GM23338 (cell line): Measurements from ENCODE around the gene SUPT5H. TPM values are rescaled to one million over a fixed set of nuclear protein-coding genes. Genes with fewer than 3 reads are reported as not detected.

Experiments used
- ATAC-seq: fragments of 200-7000 bp; cut with Tn5 transposase; 3 replicates; pipeline ENCODE4 v1.9.1; 2020
- DNase-seq: peaks from one replicate; pipeline ENCODE4 v3.0.0-alpha.2; 2015; ENCODE audit warnings: low spot score
- H2AFZ ChIP-seq: fragments of 200-600 bp; sonication (generic); 2 replicates; pipeline ENCODE4 v1.8.0; 2016; ENCODE audit warnings: antibody characterized with exemption, mild to moderate bottlenecking, moderate library complexity
- H3F3A ChIP-seq: fragments of 200-600 bp; sonication (generic); replicated peaks from 2 replicates; pipeline ENCODE4 v1.8.0; 2017; ENCODE audit warnings: antibody characterized with exemption, mixed run types, low read depth
- H3K27ac ChIP-seq: fragments of 200-600 bp; sonication (generic); 2 replicates; pipeline ENCODE4 v1.6.1; 2016; ENCODE audit warnings: low read depth
- H3K27me3 ChIP-seq: fragments of 200-600 bp; sonication (generic); 2 replicates; pipeline ENCODE4 v1.8.0; 2016; ENCODE audit warnings: mild to moderate bottlenecking, mixed run types, moderate library complexity; ENCODE audit not compliant: insufficient read depth
- H3K36me3 ChIP-seq: fragments of 200-600 bp; sonication (generic); 2 replicates; pipeline ENCODE4 v1.8.0; 2016; ENCODE audit warnings: mild to moderate bottlenecking; ENCODE audit not compliant: insufficient read depth
- H3K4me1 ChIP-seq: fragments of 200-600 bp; sonication (generic); 2 replicates; pipeline ENCODE4 v1.8.0; 2016; ENCODE audit warnings: mild to moderate bottlenecking, moderate library complexity; ENCODE audit not compliant: insufficient read depth
- H3K4me2 ChIP-seq: fragments of 200-600 bp; sonication (generic); 2 replicates; pipeline ENCODE4 v1.7.1; 2017; ENCODE audit warnings: mixed run types
- H3K4me3 ChIP-seq: fragments of 200-600 bp; sonication (generic); 2 replicates; pipeline ENCODE4 v1.6.1; 2016; ENCODE audit warnings: mixed run types
- H3K79me2 ChIP-seq: fragments of 200-600 bp; sonication (generic); replicated peaks from 2 replicates; pipeline ENCODE4 v1.8.0; 2017; ENCODE audit warnings: mild to moderate bottlenecking; ENCODE audit not compliant: insufficient read depth
- H3K9me2 ChIP-seq: fragments of 200-600 bp; sonication (generic); 2 replicates; pipeline ENCODE4 v1.8.0; 2017; ENCODE audit not compliant: insufficient read depth
- H4K20me1 ChIP-seq: fragments of 200-600 bp; sonication (generic); replicated peaks from 2 replicates; pipeline ENCODE4 v1.8.0; 2017; ENCODE audit warnings: mild to moderate bottlenecking; ENCODE audit not compliant: insufficient read depth
- H3K27ac Mint-ChIP-seq: 2 replicates; pipeline ENCODE4 v1.8.0; 2020; ENCODE audit warnings: inconsistent platforms, mild to moderate bottlenecking, moderate library complexity, mixed read lengths
- H3K27me3 Mint-ChIP-seq: 3 replicates; pipeline ENCODE4 v1.8.0; 2022; ENCODE audit warnings: low read depth, mild to moderate bottlenecking, moderate library complexity, mixed read lengths, inconsistent platforms; ENCODE audit not compliant: insufficient read depth, poor library complexity
- H3K36me3 Mint-ChIP-seq: 3 replicates; pipeline ENCODE4 v1.8.0; 2021; ENCODE audit warnings: low read depth, mild to moderate bottlenecking, inconsistent platforms, moderate library complexity, mixed read lengths
- H3K4me1 Mint-ChIP-seq: 3 replicates; pipeline ENCODE4 v1.8.0; 2020; ENCODE audit warnings: mild to moderate bottlenecking, inconsistent platforms, mixed read lengths
- H3K4me3 Mint-ChIP-seq: 3 replicates; pipeline ENCODE4 v1.8.0; 2021; ENCODE audit warnings: moderate library complexity, mild to moderate bottlenecking, inconsistent platforms, mixed read lengths
- H3K9me3 Mint-ChIP-seq: 3 replicates; pipeline ENCODE4 v1.8.0; 2020; ENCODE audit warnings: moderate library complexity, mild to moderate bottlenecking, inconsistent platforms, mixed read lengths
- CREB1 ChIP-seq: fragments of 250-450 bp; sonication (Bioruptor Pico); IDR thresholded peaks from 2 replicates; pipeline ENCODE4 v1.5.0; 2020; ENCODE audit warnings: low read depth, mild to moderate bottlenecking, moderate library complexity
- CTCF ChIP-seq, 2 experiments: fragments of 200-600 bp in 1 of 2; sonication (generic) in 1 of 2; conservative IDR thresholded peaks; 2 replicates each; pipeline versions ENCODE4 v1.5.1 to v1.6.1; 2016 to 2017; ENCODE audit warnings: antibody characterized with exemption in 2 of 2, low read depth in 2 of 2, mild to moderate bottlenecking in 2 of 2, moderate library complexity in 1 of 2
- EZH2 ChIP-seq: fragments of 200-600 bp; sonication (generic); IDR thresholded peaks from one replicate; pipeline ENCODE4 v1.8.0; 2017; ENCODE audit warnings: antibody characterized with exemption, mild to moderate bottlenecking, low read depth; ENCODE audit not compliant: unreplicated experiment
- EZH2phosphoT487 ChIP-seq: fragments of 200-600 bp; sonication (generic); IDR thresholded peaks from one replicate; pipeline ENCODE4 v1.8.1; 2018; ENCODE audit warnings: antibody characterized with exemption; ENCODE audit not compliant: unreplicated experiment
- JUNB ChIP-seq: IDR thresholded peaks from one replicate; pipeline ENCODE4 v1.6.1; 2016; ENCODE audit warnings: antibody characterized with exemption; ENCODE audit not compliant: unreplicated experiment
- NANOG ChIP-seq: IDR thresholded peaks from 2 replicates; pipeline ENCODE4 v1.6.1; 2016; ENCODE audit warnings: antibody characterized with exemption, borderline replicate concordance
- POLR2AphosphoS5 ChIP-seq: IDR thresholded peaks from 2 replicates; pipeline ENCODE4 v1.6.1; 2016; ENCODE audit warnings: antibody characterized with exemption, low read depth
- STAT1 ChIP-seq: IDR thresholded peaks from one replicate; pipeline ENCODE4 v1.6.1; 2016; ENCODE audit warnings: antibody characterized with exemption; ENCODE audit not compliant: unreplicated experiment
- ZNF114 ChIP-seq: fragments of 250-450 bp; sonication (Bioruptor Pico); IDR thresholded peaks from 2 replicates; pipeline ENCODE4 v1.5.0; 2020; ENCODE audit warnings: mild to moderate bottlenecking, moderate library complexity
- ZNF331 ChIP-seq: fragments of 250-450 bp; sonication (Bioruptor Pico); IDR thresholded peaks from 2 replicates; pipeline ENCODE4 v1.5.0; 2020; ENCODE audit warnings: low read depth, mild to moderate bottlenecking, moderate library complexity
- polyA plus RNA-seq: library from polyadenylated mRNA; unstranded; fragments of >200 nt; fragmentation: Nextera tagmentation; extraction: Ambion mirVana; gene quantifications from 2 replicates; pipeline ENCODE4 v1.2.1, GENCODE V29; 2016
- total RNA-seq: library from RNA; depleted of rRNA; stranded (reverse); fragments of >200 nt; shearing (Covaris generic); gene quantifications from 2 replicates; pipeline ENCODE4 v1.2.3, GENCODE V29; 2014
- TF ChIP-seq, protein P1 (sequence below): fragments of 250-450 bp; sonication (Bioruptor Pico); IDR thresholded peaks from 2 replicates; pipeline ENCODE4 v1.5.0; 2020; ENCODE audit warnings: mild to moderate bottlenecking, moderate library complexity
- TF ChIP-seq, protein P2 (sequence below): IDR thresholded peaks from 2 replicates; pipeline ENCODE4 v1.6.1; 2016; ENCODE audit warnings: antibody characterized with exemption
- TF ChIP-seq, protein P3 (sequence below): IDR thresholded peaks from one replicate; pipeline ENCODE4 v1.6.1; 2018; ENCODE audit warnings: antibody characterized with exemption; ENCODE audit not compliant: unreplicated experiment

SUPT5H gene
- total and polyA plus RNA-seq, 2 experiments from 2014 or later, result 108 to 150 TPM

- peak overlapping the region; percentile 98 for H3K27ac Mint-ChIP-seq
- peaks cover 36% of the 10 kb centered on the region for H3K4me1 Mint-ChIP-seq
- H3K79me2 ChIP-seq, result 0 out of 2 replicates have a peak, but pooled peaks cover 4% of the 10 kb centered on the region
- H3K27ac ChIP-seq, result peak overlapping the region; percentile 100
- H4K20me1 ChIP-seq, result peaks cover 13% of the 10 kb centered on the region
- H3K4me3 ChIP-seq, result peak overlapping the region; percentile 44; the same call in 1 of the 2 replicates
- H3K9me2 ChIP-seq, result no peaks in the 10 kb centered on the region
- H3K36me3 Mint-ChIP-seq, result peaks cover 55% of the 10 kb centered on the region
- no peak overlapping the region for H2AFZ ChIP-seq
- H3K36me3 ChIP-seq, result peaks cover 15% of the 10 kb centered on the region
- DNase-seq, result peak; percentile 98
- H3K9me3 Mint-ChIP-seq, result no peaks in the 10 kb centered on the region; the same call in 2 of the 3 replicates
- H3K27me3 ChIP-seq, result no peaks in the 10 kb centered on the region
- peaks cover 39% of the 10 kb centered on the region for H3K27me3 Mint-ChIP-seq
- peak overlapping the region; percentile 82 for H3K4me2 ChIP-seq
- peaks cover 39% of the 10 kb centered on the region for H3F3A ChIP-seq
- TF ChIP-seq ZNF331 (CRISPR knock-in tag), result no peak
- no peak for TF ChIP-seq NANOG
- 0 out of 2 replicates have a peak, but pooled peaks have one; percentile 37 for TF ChIP-seq CREB1
- TF ChIP-seq EZH2, result no peak
- TF ChIP-seq POLR2AphosphoS5, result peak; percentile 53; the same call in 1 of the 2 replicates
- TF ChIP-seq, protein P1, sequence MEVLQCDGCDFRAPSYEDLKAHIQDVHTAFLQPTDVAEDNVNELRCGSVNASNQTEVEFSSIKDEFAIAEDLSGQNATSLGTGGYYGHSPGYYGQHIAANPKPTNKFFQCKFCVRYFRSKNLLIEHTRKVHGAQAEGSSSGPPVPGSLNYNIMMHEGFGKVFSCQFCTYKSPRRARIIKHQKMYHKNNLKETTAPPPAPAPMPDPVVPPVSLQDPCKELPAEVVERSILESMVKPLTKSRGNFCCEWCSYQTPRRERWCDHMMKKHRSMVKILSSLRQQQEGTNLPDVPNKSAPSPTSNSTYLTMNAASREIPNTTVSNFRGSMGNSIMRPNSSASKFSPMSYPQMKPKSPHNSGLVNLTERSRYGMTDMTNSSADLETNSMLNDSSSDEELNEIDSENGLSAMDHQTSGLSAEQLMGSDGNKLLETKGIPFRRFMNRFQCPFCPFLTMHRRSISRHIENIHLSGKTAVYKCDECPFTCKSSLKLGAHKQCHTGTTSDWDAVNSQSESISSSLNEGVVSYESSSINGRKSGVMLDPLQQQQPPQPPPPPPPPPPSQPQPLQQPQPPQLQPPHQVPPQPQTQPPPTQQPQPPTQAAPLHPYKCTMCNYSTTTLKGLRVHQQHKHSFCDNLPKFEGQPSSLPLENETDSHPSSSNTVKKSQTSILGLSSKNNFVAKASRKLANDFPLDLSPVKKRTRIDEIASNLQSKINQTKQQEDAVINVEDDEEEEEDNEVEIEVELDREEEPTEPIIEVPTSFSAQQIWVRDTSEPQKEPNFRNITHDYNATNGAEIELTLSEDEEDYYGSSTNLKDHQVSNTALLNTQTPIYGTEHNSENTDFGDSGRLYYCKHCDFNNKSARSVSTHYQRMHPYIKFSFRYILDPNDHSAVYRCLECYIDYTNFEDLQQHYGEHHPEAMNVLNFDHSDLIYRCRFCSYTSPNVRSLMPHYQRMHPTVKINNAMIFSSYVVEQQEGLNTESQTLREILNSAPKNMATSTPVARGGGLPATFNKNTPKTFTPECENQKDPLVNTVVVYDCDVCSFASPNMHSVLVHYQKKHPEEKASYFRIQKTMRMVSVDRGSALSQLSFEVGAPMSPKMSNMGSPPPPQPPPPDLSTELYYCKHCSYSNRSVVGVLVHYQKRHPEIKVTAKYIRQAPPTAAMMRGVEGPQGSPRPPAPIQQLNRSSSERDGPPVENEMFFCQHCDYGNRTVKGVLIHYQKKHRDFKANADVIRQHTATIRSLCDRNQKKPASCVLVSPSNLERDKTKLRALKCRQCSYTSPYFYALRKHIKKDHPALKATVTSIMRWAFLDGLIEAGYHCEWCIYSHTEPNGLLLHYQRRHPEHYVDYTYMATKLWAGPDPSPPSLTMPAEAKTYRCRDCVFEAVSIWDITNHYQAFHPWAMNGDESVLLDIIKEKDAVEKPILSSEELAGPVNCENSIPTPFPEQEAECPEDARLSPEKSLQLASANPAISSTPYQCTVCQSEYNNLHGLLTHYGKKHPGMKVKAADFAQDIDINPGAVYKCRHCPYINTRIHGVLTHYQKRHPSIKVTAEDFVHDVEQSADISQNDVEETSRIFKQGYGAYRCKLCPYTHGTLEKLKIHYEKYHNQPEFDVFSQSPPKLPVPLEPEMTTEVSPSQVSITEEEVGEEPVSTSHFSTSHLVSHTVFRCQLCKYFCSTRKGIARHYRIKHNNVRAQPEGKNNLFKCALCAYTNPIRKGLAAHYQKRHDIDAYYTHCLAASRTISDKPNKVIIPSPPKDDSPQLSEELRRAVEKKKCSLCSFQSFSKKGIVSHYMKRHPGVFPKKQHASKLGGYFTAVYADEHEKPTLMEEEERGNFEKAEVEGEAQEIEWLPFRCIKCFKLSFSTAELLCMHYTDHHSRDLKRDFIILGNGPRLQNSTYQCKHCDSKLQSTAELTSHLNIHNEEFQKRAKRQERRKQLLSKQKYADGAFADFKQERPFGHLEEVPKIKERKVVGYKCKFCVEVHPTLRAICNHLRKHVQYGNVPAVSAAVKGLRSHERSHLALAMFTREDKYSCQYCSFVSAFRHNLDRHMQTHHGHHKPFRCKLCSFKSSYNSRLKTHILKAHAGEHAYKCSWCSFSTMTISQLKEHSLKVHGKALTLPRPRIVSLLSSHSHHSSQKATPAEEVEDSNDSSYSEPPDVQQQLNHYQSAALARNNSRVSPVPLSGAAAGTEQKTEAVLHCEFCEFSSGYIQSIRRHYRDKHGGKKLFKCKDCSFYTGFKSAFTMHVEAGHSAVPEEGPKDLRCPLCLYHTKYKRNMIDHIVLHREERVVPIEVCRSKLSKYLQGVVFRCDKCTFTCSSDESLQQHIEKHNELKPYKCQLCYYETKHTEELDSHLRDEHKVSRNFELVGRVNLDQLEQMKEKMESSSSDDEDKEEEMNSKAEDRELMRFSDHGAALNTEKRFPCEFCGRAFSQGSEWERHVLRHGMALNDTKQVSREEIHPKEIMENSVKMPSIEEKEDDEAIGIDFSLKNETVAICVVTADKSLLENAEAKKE, result no peak
- no peak for TF ChIP-seq STAT1
- TF ChIP-seq JUNB, result no peak
- TF ChIP-seq CTCF (conservative IDR thresholded peaks at IDR 0.05; ENCODE audit: low read depth in 2 of 2), result no peak
- no peak for TF ChIP-seq ZNF114
- no peak for TF ChIP-seq EZH2phosphoT487
- TF ChIP-seq, protein P2, sequence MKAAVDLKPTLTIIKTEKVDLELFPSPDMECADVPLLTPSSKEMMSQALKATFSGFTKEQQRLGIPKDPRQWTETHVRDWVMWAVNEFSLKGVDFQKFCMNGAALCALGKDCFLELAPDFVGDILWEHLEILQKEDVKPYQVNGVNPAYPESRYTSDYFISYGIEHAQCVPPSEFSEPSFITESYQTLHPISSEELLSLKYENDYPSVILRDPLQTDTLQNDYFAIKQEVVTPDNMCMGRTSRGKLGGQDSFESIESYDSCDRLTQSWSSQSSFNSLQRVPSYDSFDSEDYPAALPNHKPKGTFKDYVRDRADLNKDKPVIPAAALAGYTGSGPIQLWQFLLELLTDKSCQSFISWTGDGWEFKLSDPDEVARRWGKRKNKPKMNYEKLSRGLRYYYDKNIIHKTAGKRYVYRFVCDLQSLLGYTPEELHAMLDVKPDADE, result no peak
- TF ChIP-seq, protein P3, sequence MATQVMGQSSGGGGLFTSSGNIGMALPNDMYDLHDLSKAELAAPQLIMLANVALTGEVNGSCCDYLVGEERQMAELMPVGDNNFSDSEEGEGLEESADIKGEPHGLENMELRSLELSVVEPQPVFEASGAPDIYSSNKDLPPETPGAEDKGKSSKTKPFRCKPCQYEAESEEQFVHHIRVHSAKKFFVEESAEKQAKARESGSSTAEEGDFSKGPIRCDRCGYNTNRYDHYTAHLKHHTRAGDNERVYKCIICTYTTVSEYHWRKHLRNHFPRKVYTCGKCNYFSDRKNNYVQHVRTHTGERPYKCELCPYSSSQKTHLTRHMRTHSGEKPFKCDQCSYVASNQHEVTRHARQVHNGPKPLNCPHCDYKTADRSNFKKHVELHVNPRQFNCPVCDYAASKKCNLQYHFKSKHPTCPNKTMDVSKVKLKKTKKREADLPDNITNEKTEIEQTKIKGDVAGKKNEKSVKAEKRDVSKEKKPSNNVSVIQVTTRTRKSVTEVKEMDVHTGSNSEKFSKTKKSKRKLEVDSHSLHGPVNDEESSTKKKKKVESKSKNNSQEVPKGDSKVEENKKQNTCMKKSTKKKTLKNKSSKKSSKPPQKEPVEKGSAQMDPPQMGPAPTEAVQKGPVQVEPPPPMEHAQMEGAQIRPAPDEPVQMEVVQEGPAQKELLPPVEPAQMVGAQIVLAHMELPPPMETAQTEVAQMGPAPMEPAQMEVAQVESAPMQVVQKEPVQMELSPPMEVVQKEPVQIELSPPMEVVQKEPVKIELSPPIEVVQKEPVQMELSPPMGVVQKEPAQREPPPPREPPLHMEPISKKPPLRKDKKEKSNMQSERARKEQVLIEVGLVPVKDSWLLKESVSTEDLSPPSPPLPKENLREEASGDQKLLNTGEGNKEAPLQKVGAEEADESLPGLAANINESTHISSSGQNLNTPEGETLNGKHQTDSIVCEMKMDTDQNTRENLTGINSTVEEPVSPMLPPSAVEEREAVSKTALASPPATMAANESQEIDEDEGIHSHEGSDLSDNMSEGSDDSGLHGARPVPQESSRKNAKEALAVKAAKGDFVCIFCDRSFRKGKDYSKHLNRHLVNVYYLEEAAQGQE, result no peak
- peaks cover 26% of the 10 kb centered on the region for H3K4me1 ChIP-seq
- H3K4me3 Mint-ChIP-seq, result peak overlapping the region; percentile 64
- ATAC-seq, result peak; percentile 86
Measured at GRCh38 chr19:39428283-39429112, 16.9 kb upstream of the SUPT5H start.
